GM19239 (cell line): ENCODE results near the gene HACD2.

Experiments used
- DNase-seq: peaks from one replicate; pipeline ENCODE4 v3.0.0; 2011; ENCODE audit warnings: low spot score; ENCODE audit not compliant: insufficient read length
- FAIRE-seq: peaks from 2 replicates; lab custom pipeline; 2011; peaks lifted over from hg19 to GRCh38; lab: Jason Lieb, UNC

The HACD2 gene

DNA sequence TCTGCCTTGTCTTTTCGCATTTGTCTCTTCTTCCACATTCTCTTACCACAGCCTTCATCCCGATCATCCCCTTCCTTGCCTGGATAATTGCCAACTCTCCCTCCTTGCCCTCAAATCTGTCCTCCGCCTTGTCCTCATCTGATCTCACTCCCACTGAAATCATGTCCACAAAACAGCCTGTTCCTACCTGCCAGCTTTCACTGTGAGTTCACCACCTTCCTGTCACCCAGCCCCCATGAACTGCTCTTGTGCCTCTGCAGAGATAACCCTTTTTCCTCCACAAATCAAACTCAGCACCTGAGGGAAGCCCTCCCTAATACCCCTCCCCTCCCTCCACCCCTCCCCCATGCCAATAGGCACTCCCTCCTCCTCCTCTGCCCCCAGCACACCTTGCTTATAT is 131.2 kb downstream of the HACD2 start:
- DNase-seq (no peak), FAIRE-seq (no peak)

GRCh38 chr3:123451186-123451585 is 133.7 kb downstream of the HACD2 start:
- DNase-seq: no peak
- FAIRE-seq: no peak

DNA sequence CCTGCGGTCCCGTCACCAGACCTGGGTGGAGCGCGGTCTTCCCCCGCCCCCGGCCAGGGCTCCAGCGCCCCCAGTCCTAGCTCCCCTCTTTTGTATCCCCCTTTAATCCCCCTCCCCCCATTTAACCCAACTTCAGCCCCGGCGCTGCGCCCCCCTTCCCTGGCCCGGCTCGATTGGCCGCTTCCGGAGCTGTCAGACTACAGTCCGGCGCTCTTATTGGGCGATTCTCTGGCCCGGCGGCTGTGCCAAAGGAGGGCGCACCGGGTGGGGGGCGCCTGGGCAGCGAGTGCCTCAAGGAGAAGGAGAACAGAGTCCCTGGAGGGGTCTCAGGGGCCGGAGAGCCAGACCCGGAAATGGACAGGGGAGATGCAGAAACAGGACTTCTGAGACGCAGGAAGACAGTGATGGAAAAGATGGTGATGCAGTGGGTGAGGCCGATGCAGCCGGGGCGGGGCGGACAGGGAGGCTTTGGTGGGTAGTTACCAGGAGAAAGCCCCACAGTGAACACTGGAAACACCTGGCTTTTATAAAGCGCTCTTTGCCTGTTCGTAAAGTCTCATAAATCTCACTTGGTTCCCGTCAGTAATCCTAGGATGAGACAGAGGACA is 134.8 kb downstream of the HACD2 start:
- no peak for FAIRE-seq

GRCh38 chr3:123449102-123449996 is 135.5 kb downstream of the HACD2 start:
- FAIRE-seq: no peak
- DNase-seq: peak; percentile 38

More for the DNA sequence above, 134.8 kb downstream of the HACD2 start:
- DNase-seq: no peak

DNA sequence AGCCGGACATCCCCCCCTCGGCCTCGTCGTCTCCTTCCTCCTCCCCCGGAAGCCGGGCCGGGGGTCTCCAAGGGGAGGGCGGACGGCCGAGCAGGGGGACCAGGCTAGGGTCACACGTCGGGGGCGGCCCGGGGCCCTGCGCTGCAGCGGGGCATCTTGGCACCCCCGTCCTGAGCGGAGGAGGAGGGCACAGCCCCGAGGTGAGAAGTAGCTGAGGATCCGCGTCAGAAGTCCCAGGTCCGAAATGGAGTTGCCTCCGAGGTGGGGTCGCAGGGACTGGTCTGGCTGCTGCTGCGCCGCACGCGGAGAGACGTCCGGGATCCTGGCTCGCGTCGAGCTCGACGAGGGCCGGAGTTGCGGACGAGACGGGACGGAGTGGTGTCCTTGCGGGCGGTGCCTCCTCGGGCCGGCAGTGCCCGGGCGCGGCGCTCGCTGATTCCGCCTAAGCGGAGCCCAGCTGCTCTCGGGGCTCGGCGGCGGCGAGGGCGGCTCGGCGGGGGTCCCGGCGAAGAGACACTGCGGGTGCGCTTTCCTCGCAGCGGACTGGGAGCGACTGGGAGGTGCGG is 136.2 kb downstream of the HACD2 start, which contains the start of gene ADCY5:
Gene ADCY5 (minus strand): TSS at position 555 of the 566 bp plus-strand sequence. CDS start 545 bp downstream, at position 10.
- DNase-seq: peak; percentile 47

GRCh38 chr3:123447749-123448517 is 136.9 kb downstream of the HACD2 start:
- DNase-seq (peak; percentile 76), FAIRE-seq (no peak)

More for the DNA sequence above, 136.2 kb downstream of the HACD2 start, which contains the start of gene ADCY5:
- no peak for FAIRE-seq

- DNase-seq: no peak
- FAIRE-seq: no peak
Measured at GRCh38 chr3:123447416-123447748, 137.5 kb downstream of the HACD2 start.

GRCh38 chr3:123446610-123447109 is 138.2 kb downstream of the HACD2 start:
- DNase-seq (no peak), FAIRE-seq (no peak)

GRCh38 chr3:123446210-123446609 is 138.6 kb downstream of the HACD2 start:
- DNase-seq: no peak
- FAIRE-seq: no peak

GRCh38 chr3:123445702-123446101 is 139.2 kb downstream of the HACD2 start:
- FAIRE-seq (no peak), DNase-seq (no peak)

GRCh38 chr3:123444744-123445143 is 140.1 kb downstream of the HACD2 start:
- no peak for FAIRE-seq
- no peak for DNase-seq

DNA sequence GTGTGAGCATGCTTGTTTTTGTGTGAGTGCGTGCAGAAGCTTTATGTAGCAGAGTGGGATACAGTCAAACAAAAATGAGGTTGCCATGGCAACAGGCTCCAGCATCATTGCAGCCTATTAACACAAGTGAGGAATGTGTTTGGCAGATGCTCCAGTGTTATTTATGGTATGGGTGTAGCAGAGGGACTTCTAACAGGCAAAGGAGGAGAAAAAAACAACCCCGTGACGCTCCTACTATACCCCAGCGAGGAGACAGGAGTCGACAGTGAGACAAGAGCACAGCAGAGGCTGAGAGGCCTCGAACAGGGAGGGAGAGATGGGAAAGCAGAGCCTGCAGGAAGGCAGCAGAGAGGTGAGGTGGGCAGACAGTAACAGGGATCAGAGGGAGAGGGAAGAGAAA is 140.8 kb downstream of the HACD2 start:
- DNase-seq (no peak), FAIRE-seq (no peak)

DNA sequence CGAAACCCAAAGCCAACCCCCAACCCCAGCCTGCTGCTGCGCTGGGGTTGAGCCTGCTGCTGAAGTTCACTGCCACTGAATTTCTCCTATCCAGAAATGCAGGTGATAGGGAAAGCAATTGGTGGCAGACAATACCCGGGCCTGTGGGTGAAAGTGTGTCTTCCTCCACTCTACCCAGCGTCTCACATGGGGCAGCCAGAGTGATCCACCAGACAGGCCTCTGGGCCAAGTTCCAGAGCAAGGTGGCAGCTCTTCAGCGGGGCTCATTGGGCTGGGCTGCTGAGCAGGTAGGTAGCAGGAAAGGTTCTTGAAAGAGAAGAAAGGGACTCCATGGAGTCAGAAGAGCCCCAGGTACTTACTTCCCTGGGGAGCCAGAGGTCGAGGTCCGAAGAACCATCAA is 141.9 kb downstream of the HACD2 start:
- no peak for DNase-seq
- FAIRE-seq: no peak

- FAIRE-seq (no peak), DNase-seq (no peak)
Measured at GRCh38 chr3:123442125-123442524, 142.7 kb downstream of the HACD2 start.
